ENCODE results near the gene ETFA. TPM values are rescaled to one million over a fixed set of nuclear protein-coding genes. Genes with fewer than 3 reads are reported as not detected.

Gene ETFA
- total RNA-seq, 1 donor from 2014 or later: 129 TPM

DNA sequence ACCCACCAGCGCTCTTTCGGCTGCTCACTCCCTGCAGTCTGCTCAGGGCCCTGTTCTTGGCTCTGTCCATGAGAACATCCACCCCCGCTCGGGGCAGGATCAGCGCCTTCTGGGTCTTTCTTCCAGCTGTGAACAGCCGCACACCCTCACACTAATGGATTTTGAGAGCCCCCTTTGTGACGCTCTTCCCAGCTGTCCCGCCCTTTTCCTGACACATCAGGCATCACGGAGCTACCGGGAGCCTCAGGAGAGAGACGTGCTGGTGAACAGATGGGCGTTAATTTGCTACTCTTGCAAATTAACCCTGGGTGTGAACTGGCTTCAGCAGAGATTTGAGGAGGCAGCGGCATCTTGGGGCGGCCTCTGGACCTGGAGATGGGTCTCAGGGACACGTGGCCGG, 138.5 kb downstream of the ETFA start:
- peaks cover 0 to 13% (median 2%) of the 10 kb centered on the region in 3 donors for H3K27me3 ChIP-seq (ENCODE audit: control insufficient read depth in 3 of 3, insufficient read depth in 3 of 3, low read length in 3 of 3)

DNA sequence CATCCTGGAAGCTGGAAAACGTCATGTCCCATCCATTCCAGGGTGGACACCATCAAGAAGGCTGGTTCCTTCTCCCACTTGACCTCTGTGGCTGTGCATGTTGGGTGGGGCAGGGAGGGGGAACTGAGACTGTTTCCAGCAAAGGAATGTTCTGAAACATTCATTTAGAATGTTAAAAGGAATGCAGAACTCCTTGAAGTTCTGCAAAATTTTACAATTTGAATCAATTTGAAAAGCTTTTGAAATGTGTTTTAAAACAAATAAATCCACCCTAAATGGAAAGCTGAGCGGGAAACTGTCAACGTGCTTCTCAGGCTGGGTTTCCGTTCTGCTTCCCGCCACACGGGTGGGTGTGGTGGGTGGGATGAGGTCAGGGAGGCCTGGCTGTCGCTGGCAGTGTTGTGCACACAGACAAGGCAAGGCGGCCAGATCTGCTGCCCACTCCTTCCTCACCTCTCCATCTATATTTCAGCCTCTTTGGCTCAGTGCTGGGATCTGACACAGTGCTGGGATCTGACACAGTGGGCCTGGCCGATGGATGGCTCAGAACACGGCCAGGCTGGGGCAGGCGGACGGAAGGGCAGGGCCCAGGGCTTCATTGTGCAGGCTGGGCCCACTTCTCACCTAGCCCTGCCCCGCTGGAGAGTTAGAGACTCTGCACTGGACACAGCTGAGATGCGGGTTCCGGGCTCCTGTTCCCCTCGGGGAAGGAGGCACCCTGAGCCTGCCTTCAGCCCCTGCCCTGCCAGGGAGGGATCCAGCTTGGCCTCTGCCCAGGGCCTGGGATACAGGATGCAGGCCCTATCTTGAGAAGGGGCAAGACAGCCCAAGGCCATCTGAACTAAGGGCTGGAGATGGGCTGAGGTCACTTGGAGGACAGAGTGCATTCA, 141.1 kb downstream of the ETFA start:
- Histone ChIP-seq H3K27me3 (ENCODE audit: control insufficient read depth in 3 of 3, insufficient read depth in 3 of 3, low read length in 3 of 3) (no peaks in the 10 kb centered on the region), H3K36me3 (ENCODE audit: control insufficient read depth in 3 of 3, insufficient read depth in 3 of 3, low read length in 3 of 3) (no peaks in the 10 kb centered on the region), H3K4me1 (ENCODE audit: control insufficient read depth in 3 of 3, insufficient read depth in 3 of 3, low read length in 3 of 3) (peaks cover 10 to 17% (median 12%) of the 10 kb centered on the region in 3 donors), H3K27ac (ENCODE audit: low read depth, low read length) (no peak overlapping the region), H3K9me3 (ENCODE audit: control insufficient read depth in 3 of 3, low read length in 3 of 3) (no peaks in the 10 kb centered on the region), H3K4me3 (ENCODE audit: low read length in 3 of 3) (no peak overlapping the region), H3K9ac (ENCODE audit: low read depth in 1 of 3, low read length in 3 of 3) (no peak overlapping the region)

More for the DNA sequence above, 138.5 kb downstream of the ETFA start:
- Histone ChIP-seq H3K4me3 (ENCODE audit: low read length in 3 of 3) (no peak overlapping the region), H3K4me1 (ENCODE audit: control insufficient read depth in 3 of 3, insufficient read depth in 3 of 3, low read length in 3 of 3) (peaks cover 35 to 42% (median 38%) of the 10 kb centered on the region in 3 donors), H3K27ac (ENCODE audit: low read depth, low read length) (no peak overlapping the region), H3K9ac (ENCODE audit: low read depth in 1 of 3, low read length in 3 of 3) (peak overlapping the region in 1 of 3 donors; percentile 60), H3K36me3 (ENCODE audit: control insufficient read depth in 3 of 3, insufficient read depth in 3 of 3, low read length in 3 of 3) (no peaks in the 10 kb centered on the region), H3K9me3 (ENCODE audit: control insufficient read depth in 3 of 3, low read length in 3 of 3) (no peaks in the 10 kb centered on the region)

DNA sequence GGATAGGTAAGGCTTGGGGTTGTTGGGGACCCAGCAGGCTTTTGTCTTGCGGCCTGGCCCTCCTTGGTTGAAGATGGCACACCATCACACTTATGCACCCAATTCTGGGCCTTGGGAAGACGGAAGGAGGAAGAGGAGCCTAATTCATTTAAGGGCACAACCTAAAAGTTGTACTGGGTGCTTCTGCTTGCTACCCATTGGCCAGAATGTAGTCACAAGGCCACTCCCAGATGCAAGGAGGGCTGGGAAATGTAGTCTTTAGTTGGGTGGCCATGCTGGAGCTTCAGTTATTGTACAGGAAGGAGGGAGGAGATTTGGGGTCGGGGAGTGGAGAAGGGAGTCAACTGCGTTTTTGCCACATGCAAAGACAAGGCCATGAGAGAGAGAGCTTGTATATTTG, 142.3 kb downstream of the ETFA start:
- Histone ChIP-seq H3K27ac (ENCODE audit: low read depth, low read length) (no peak overlapping the region), H3K36me3 (ENCODE audit: control insufficient read depth in 3 of 3, insufficient read depth in 3 of 3, low read length in 3 of 3) (no peaks in the 10 kb centered on the region)

DNA sequence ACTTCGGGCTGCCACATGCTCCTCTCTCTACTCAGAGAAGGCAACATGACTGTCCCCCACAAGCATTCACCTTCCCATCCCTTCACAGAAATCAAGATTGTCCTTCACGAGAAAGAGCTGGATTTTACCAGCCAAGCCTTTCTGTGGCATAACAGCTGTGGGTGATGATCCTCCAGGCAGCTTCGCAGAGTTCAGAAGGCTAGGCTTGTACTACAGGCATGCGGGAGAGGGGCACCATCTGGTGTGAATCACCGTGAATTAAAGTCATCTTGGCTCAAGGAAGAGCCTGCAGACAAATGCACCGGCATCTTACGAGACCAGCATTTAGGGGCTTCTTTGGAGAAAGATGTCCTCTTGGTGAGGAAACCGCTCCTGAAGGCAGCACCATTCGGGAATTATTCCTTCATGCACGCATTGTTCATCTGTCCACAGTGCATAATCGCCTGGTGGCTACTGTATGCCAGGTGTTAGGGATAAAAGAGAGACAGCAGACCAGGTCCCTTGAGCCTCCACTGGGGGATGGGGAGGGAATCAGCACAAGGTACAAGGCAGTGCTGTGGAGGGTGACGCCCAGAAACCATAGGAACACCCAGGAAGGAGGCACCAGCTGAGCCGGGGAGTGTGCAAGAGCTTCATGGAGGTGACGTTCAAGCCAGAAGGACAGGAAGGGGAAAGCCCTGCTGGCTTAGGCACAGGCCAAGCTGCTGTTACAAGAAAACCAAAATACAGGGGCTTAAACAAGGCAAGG, 142.9 kb downstream of the ETFA start:
- Histone ChIP-seq H3K9ac (ENCODE audit: low read depth in 1 of 3, low read length in 3 of 3) (no peak overlapping the region), H3K4me1 (ENCODE audit: control insufficient read depth in 3 of 3, insufficient read depth in 3 of 3, low read length in 3 of 3) (peaks cover 14 to 26% (median 14%) of the 10 kb centered on the region in 3 donors), H3K27ac (ENCODE audit: low read depth, low read length) (no peak overlapping the region), H3K4me3 (ENCODE audit: low read length in 3 of 3) (no peak overlapping the region), H3K27me3 (ENCODE audit: control insufficient read depth in 3 of 3, insufficient read depth in 3 of 3, low read length in 3 of 3) (no peaks in the 10 kb centered on the region), H3K36me3 (ENCODE audit: control insufficient read depth in 3 of 3, insufficient read depth in 3 of 3, low read length in 3 of 3) (no peaks in the 10 kb centered on the region), H3K9me3 (ENCODE audit: control insufficient read depth in 3 of 3, low read length in 3 of 3) (no peaks in the 10 kb centered on the region)

More for the DNA sequence above, 142.3 kb downstream of the ETFA start:
- H3K9ac ChIP-seq (ENCODE audit: low read depth in 1 of 3, low read length in 3 of 3): peak overlapping the region in 1 of 3 donors; percentile 16
- no peak overlapping the region for H3K4me3 ChIP-seq (ENCODE audit: low read length in 3 of 3)
- no peaks in the 10 kb centered on the region for H3K9me3 ChIP-seq (ENCODE audit: control insufficient read depth in 3 of 3, low read length in 3 of 3)
- peaks cover 9 to 22% (median 10%) of the 10 kb centered on the region in 3 donors for H3K4me1 ChIP-seq (ENCODE audit: control insufficient read depth in 3 of 3, insufficient read depth in 3 of 3, low read length in 3 of 3)
- H3K27me3 ChIP-seq (ENCODE audit: control insufficient read depth in 3 of 3, insufficient read depth in 3 of 3, low read length in 3 of 3): no peaks in the 10 kb centered on the region

- Histone ChIP-seq H3K27me3 (ENCODE audit: control insufficient read depth in 3 of 3, insufficient read depth in 3 of 3, low read length in 3 of 3) (no peaks in the 10 kb centered on the region), H3K9me3 (ENCODE audit: control insufficient read depth in 3 of 3, low read length in 3 of 3) (no peaks in the 10 kb centered on the region), H3K4me1 (ENCODE audit: control insufficient read depth in 3 of 3, insufficient read depth in 3 of 3, low read length in 3 of 3) (peaks cover 29 to 45% (median 33%) of the 10 kb centered on the region in 3 donors), H3K9ac (ENCODE audit: low read depth in 1 of 3, low read length in 3 of 3) (no peak overlapping the region), H3K36me3 (ENCODE audit: control insufficient read depth in 3 of 3, insufficient read depth in 3 of 3, low read length in 3 of 3) (no peaks in the 10 kb centered on the region), H3K4me3 (ENCODE audit: low read length in 3 of 3) (no peak overlapping the region), H3K27ac (ENCODE audit: low read depth, low read length) (no peak overlapping the region)
These were observed 145.3 kb downstream of the ETFA start for GRCh38 chr15:76165951-76166350.

Other genes with a start within 250 kb of the ETFA start
- gene ISL2, start 25.3 kb upstream of the ETFA start, total RNA-seq: not detected